K562 (cell line): ENCODE data around the gene CGGBP1. TPM values are rescaled to one million over a fixed set of nuclear protein-coding genes. Genes with fewer than 3 reads are reported as not detected.

ENCODE experiments used
- ATAC-seq: fragments of 200-7000 bp; cut with Tn5 transposase; 3 replicates; pipeline ENCODE4 v1.9.1; 2020; ENCODE audit warnings: moderate library complexity
- BruUV-seq: library from RNA; stranded (reverse); fragments of 400-500 nt; replicated peaks from 2 replicates; lab custom pipeline; 2021; lab: Mats Ljungman, UMichigan
- CTCF ChIA-PET: fragments of 300-600 bp; formaldehyde crosslinking; extraction: SDS; loops from one replicate; lab custom pipeline; 2021; ENCODE audit warnings: low intra/inter-chr PET ratio; lab: Yijun Ruan, JAX
- POLR2A ChIA-PET: fragments of 300-600, 350-650 bp; sonication (Branson Sonifier 250); formaldehyde crosslinking; extraction: SDS; loops from one replicate; lab custom pipeline; 2021; ENCODE audit warnings: antibody characterized with exemption, inconsistent platforms; lab: Yijun Ruan, JAX
- DNase-seq, 4 experiments: peaks; one replicate each; pipeline versions ENCODE4 v3.0.0 to v3.0.0-alpha.2; 2011 to 2018; ENCODE audit warnings: low spot score in 3 of 4, mixed read lengths in 3 of 4; ENCODE audit errors: extremely low read depth in 1 of 4
- FAIRE-seq: peaks from 2 replicates; lab custom pipeline; 2011; peaks lifted over from hg19 to GRCh38; lab: Jason Lieb, UNC
- H2AFZ ChIP-seq: 2 replicates; pipeline ENCODE4 v1.6.0; 2011; ENCODE audit warnings: low read depth, low read length, control low read depth, inconsistent platforms
- H3K27ac ChIP-seq: fragments of 200-600 bp; 3 replicates; pipeline ENCODE4 v1.8.0; 2011; ENCODE audit warnings: low read depth, mild to moderate bottlenecking, control low read depth, inconsistent platforms, low read length, moderate library complexity, mixed read lengths; ENCODE audit errors: extremely low read depth
- H3K27me3 ChIP-seq, 2 experiments: fragments of 300-600 bp in 1 of 2; 2 replicates in 1 of 2; 3 replicates in 1 of 2; pipeline versions ENCODE4 v1.6.0 to v1.8.0; 2011; ENCODE audit warnings: inconsistent platforms in 2 of 2, low read length in 2 of 2, mild to moderate bottlenecking in 1 of 2, mixed read lengths in 1 of 2, moderate library complexity in 1 of 2; ENCODE audit not compliant: control insufficient read depth in 2 of 2, insufficient read depth in 2 of 2
- H3K36me3 ChIP-seq: fragments of 300-600 bp; 3 replicates; pipeline ENCODE4 v1.8.0; 2011; ENCODE audit warnings: mild to moderate bottlenecking, low read length, inconsistent platforms; ENCODE audit not compliant: control insufficient read depth, insufficient read depth
- H3K4me1 ChIP-seq, 2 experiments: fragments of 200-600 bp in 1 of 2; replicated peaks in 1 of 2; 2 replicates in 1 of 2; 3 replicates in 1 of 2; pipeline versions ENCODE4 v1.5.1 to v1.8.0; 2011; ENCODE audit warnings: inconsistent platforms in 2 of 2, low read length in 2 of 2, mild to moderate bottlenecking in 1 of 2, mixed read lengths in 1 of 2, moderate library complexity in 1 of 2; ENCODE audit not compliant: control insufficient read depth in 2 of 2, insufficient read depth in 2 of 2
- H3K4me2 ChIP-seq: 2 replicates; pipeline ENCODE4 v1.6.1; 2011; ENCODE audit warnings: low read length, control low read depth, inconsistent platforms, mixed read lengths; ENCODE audit not compliant: insufficient read depth
- H3K4me3 ChIP-seq: fragments of 200-600 bp; sonication (generic), shearing (Covaris generic); 2 replicates; pipeline ENCODE4 v1.5.1; 2016; ENCODE audit warnings: control low read depth, inconsistent platforms
- H3K79me2 ChIP-seq: fragments of 200-600 bp; 3 replicates; pipeline ENCODE4 v1.8.0; 2011; ENCODE audit warnings: low read length, inconsistent platforms; ENCODE audit not compliant: control insufficient read depth, insufficient read depth
- H3K9ac ChIP-seq, 2 experiments: 2 replicates each; pipeline versions ENCODE4 v1.6.0 to v1.6.1; 2011; ENCODE audit warnings: low read depth in 2 of 2, low read length in 2 of 2, control low read depth in 1 of 2, inconsistent platforms in 1 of 2, mild to moderate bottlenecking in 1 of 2, mixed read lengths in 1 of 2; ENCODE audit not compliant: insufficient read depth in 1 of 2
- H3K9me1 ChIP-seq: one replicate; pipeline ENCODE4 v1.6.0; 2011; ENCODE audit warnings: inconsistent platforms, mild to moderate bottlenecking, low read length, moderate library complexity; ENCODE audit not compliant: control insufficient read depth, insufficient read depth
- H3K9me3 ChIP-seq: replicated peaks from 2 replicates; pipeline ENCODE4 v1.5.1; 2011; ENCODE audit warnings: low read depth, low read length, inconsistent platforms; ENCODE audit not compliant: control insufficient read depth, insufficient read depth
- H4K20me1 ChIP-seq: replicated peaks from 2 replicates; pipeline ENCODE4 v1.6.1; 2011; ENCODE audit warnings: low read length, inconsistent platforms, mixed read lengths; ENCODE audit not compliant: control insufficient read depth, insufficient read depth
- BCL6 ChIP-seq: fragments of 250-450 bp; sonication (Bioruptor Pico); IDR thresholded peaks from 2 replicates; pipeline ENCODE4 v1.4.0; 2020
- EP300 ChIP-seq: IDR thresholded peaks from 2 replicates; pipeline ENCODE4 v1.6.1; 2012; ENCODE audit warnings: low read length, improper control_type of control experiment
- HNRNPL ChIP-seq: fragments of 200-400 bp; formaldehyde crosslinking; IDR thresholded peaks from 2 replicates; pipeline ENCODE4 v1.6.1; 2017; ENCODE audit warnings: low read depth, mild to moderate bottlenecking, low read length
- MAX ChIP-seq: sonication (generic); formaldehyde crosslinking; IDR thresholded peaks from 2 replicates; pipeline ENCODE4 v1.9.0; 2022; ENCODE audit warnings: mild to moderate bottlenecking, missing genetic modification reagents
- NR3C1 ChIP-seq: sonication (generic); formaldehyde crosslinking; IDR thresholded peaks from 2 replicates; pipeline ENCODE4 v1.8.1; 2022; ENCODE audit warnings: missing genetic modification reagents
- PCBP1 ChIP-seq: fragments of 200-400 bp; formaldehyde crosslinking; IDR thresholded peaks from 2 replicates; pipeline ENCODE4 v1.6.1; 2018; ENCODE audit warnings: mild to moderate bottlenecking, low read depth, low read length; ENCODE audit not compliant: poor library complexity, severe bottlenecking
- REST ChIP-seq, 2 experiments: fragments of 450-650 bp; formaldehyde crosslinking in 1 of 2; IDR thresholded peaks; 2 replicates each; pipeline versions ENCODE4 v1.4.0 to v1.6.1; 2014 to 2020; ENCODE audit warnings: mild to moderate bottlenecking in 2 of 2, borderline replicate concordance in 1 of 2, low read depth in 1 of 2
- ZNF668 ChIP-seq: fragments of 250-450 bp; sonication (Bioruptor Pico); IDR thresholded peaks from 2 replicates; pipeline ENCODE4 v1.8.0; 2022; ENCODE audit warnings: mild to moderate bottlenecking, inconsistent platforms
- in situ Hi-C: fragments of 300-500 bp; cut with MboI; formaldehyde crosslinking; loops from 4 replicates; pipeline ENCODE4 v1.15.0; 2018; ENCODE audit warnings: inconsistent platforms, mixed read lengths
- intact Hi-C: fragments of 100-400 bp; cut with micrococcal nuclease; formaldehyde crosslinking; loops from 2 replicates; pipeline ENCODE4 v1.14.2; 2022
- polyA plus RNA-seq, 8 experiments: library from polyadenylated mRNA; depleted of rRNA in 4 of 8; stranded (reverse) in 5 of 8; unstranded in 3 of 8; fragments of >200 nt; fragmentation: Nextera tagmentation in 2 of 8; fragmentation: Illumina TruSeq in 1 of 8; extraction: Ambion mirVana in 2 of 8; extraction: Trizol in 1 of 8; gene quantifications; 2 replicates each; pipeline versions ENCODE4 v1.2.1 to v1.2.3, GENCODE V29; 2011 to 2014; ENCODE audit warnings: inconsistent platforms in 1 of 8, missing spikeins in 1 of 8
- total RNA-seq, 7 experiments: library from RNA; depleted of rRNA in 6 of 7; stranded (reverse); fragments of >200 nt in 6 of 7; fragmentation: Illumina TruSeq in 2 of 7; extraction: Trizol in 2 of 7; gene quantifications; 2 replicates each; pipeline versions ENCODE4 v1.2.1 to v1.2.3, GENCODE V29; 2011 to 2021; ENCODE audit warnings: low replicate concordance in 1 of 7
- TF ChIP-seq, protein P1 (sequence below): sonication (generic); formaldehyde crosslinking; IDR thresholded peaks from 2 replicates; pipeline ENCODE4 v1.8.0; 2022; ENCODE audit warnings: missing genetic modification reagents, mild to moderate bottlenecking, moderate library complexity, borderline replicate concordance

CGGBP1 gene
- total and polyA plus RNA-seq, 9 of the 15 experiments (the other 6 are each of a cell fraction or from before 2014, with no cell fraction given), result 14.4 to 47.8 (median 37.8) TPM

- no peak for TF ChIP-seq HNRNPL
- no peak for TF ChIP-seq BCL6 (CRISPR knock-in tag)
- TF ChIP-seq PCBP1, result peak; percentile 77
- TF ChIP-seq EP300, result no peak
- TF ChIP-seq NR3C1, result no peak
Observed at GRCh38 chr3:88058581-88059379, at the start of gene CGGBP1, which contains the start of gene ZNF654 (continued).

- intact Hi-C loops, result no loop called here
- CTCF ChIA-PET, result no interaction called here
- no peak overlapping the region for H3K27ac ChIP-seq
Observed at GRCh38 chr3:88105325-88105724, 46.5 kb upstream of the CGGBP1 start.

More at GRCh38 chr3:88105325-88105724, 46.5 kb upstream of the CGGBP1 start:
- Histone ChIP-seq H3K36me3 (no peaks in the 10 kb centered on the region), H3K9me3 (no peaks in the 10 kb centered on the region), H3K4me1 (no peaks in the 10 kb centered on the region; a peak in 1 of 5 replicates), H3K4me2 (no peak overlapping the region), H3K79me2 (peaks cover 14% of the 10 kb centered on the region; the same call in 1 of the 3 replicates), H4K20me1 (no peaks in the 10 kb centered on the region), H3K4me3 (no peak overlapping the region), H3K27me3 (no peaks in the 10 kb centered on the region), H3K9me1 (no peaks in the 10 kb centered on the region), H3K9ac (no peak overlapping the region), H2AFZ (no peak overlapping the region)
- TF ChIP-seq REST (IDR thresholded peaks at IDR 0.05; ENCODE audit: borderline replicate concordance), result no peak
- TF ChIP-seq REST (CRISPR knock-in tag; IDR thresholded peaks at IDR 0.05; ENCODE audit: low read depth), result no peak
- TF ChIP-seq, protein P1, sequence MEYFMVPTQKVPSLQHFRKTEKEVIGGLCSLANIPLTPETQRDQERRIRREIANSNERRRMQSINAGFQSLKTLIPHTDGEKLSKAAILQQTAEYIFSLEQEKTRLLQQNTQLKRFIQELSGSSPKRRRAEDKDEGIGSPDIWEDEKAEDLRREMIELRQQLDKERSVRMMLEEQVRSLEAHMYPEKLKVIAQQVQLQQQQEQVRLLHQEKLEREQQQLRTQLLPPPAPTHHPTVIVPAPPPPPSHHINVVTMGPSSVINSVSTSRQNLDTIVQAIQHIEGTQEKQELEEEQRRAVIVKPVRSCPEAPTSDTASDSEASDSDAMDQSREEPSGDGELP (CRISPR knock-in tag), result no peak
- no peak for TF ChIP-seq MAX (CRISPR knock-in tag)
- no peak for TF ChIP-seq ZNF668 (CRISPR knock-in tag)
- POLR2A ChIA-PET, result no interaction called here
- FAIRE-seq, result no peak
- BruUV-seq, result no TSS peak
- in situ Hi-C loops, result no loop called here
- no peak for DNase-seq
- ATAC-seq, result no peak
